Psoas muscle (tissue), 8 donors: Measurements from ENCODE around the gene POC1A. TPM values are rescaled to one million over a fixed set of nuclear protein-coding genes. Genes with fewer than 3 reads are reported as not detected.

Experiments
- ATAC-seq, 4 donors: fragments of 200-7000 bp; cut with Tn5 transposase; one replicate each; pipeline ENCODE4 v1.9.1; 2020; ENCODE audit warnings: moderate library complexity in 3 of 4, mild to moderate bottlenecking in 2 of 4
- DNase-seq, 2 donors: peaks; one replicate each; pipeline ENCODE4 v3.0.0-alpha.2; 2020
- H3K27ac ChIP-seq: fragments of 200-600 bp; one replicate; pipeline ENCODE4 v1.8.0; 2022
- H3K27me3 ChIP-seq, 3 donors: fragments of 200-600 bp in 1 of 3; one replicate each; pipeline versions ENCODE4 v1.6.1 to v1.8.0; 2013 to 2022; ENCODE audit warnings: low read length in 2 of 3, mild to moderate bottlenecking in 2 of 3, moderate library complexity in 1 of 3; ENCODE audit not compliant: insufficient read depth in 3 of 3
- H3K36me3 ChIP-seq, 2 donors: fragments of 200-600 bp in 1 of 2; one replicate each; pipeline versions ENCODE4 v1.6.1 to v1.8.0; 2013 to 2022; ENCODE audit warnings: low read depth in 1 of 2, mild to moderate bottlenecking in 1 of 2, moderate library complexity in 1 of 2; ENCODE audit not compliant: insufficient read depth in 1 of 2
- H3K4me1 ChIP-seq: fragments of 200-600 bp; one replicate; pipeline ENCODE4 v1.8.0; 2022
- H3K4me3 ChIP-seq: fragments of 200-600 bp; one replicate; pipeline ENCODE4 v1.8.0; 2022; ENCODE audit warnings: mild to moderate bottlenecking
- H3K9me3 ChIP-seq: fragments of 200-600 bp; one replicate; pipeline ENCODE4 v1.8.0; 2022
- WGBS, 3 donors: extraction: QIAGEN DNeasy Blood & Tissue Kit; methylation state at CpG; one replicate each; pipeline versions ENCODE4 v1.1.6 to v1.1.7; 2013; 5-methylcytosine and 5-hydroxymethylcytosine counted together
- intact Hi-C, 2 donors: fragments of 100-400 bp; cut with DNase I; formaldehyde crosslinking; loops; one replicate each; pipeline versions ENCODE4 v1.11.0 to v1.14.2; 2022
- polyA plus RNA-seq, 3 donors: library from polyadenylated mRNA; stranded (reverse); fragments of 200-250 nt; gene quantifications; one replicate each; pipeline ENCODE4 v1.2.3, GENCODE V29; 2013
- total RNA-seq, 4 donors: library from RNA; stranded (reverse); fragmentation: NEBNext Ultra II Directional in 2 of 4; extraction: Animal tissue kit (Norgen Biotek cat#: 25700) in 2 of 4; gene quantifications; one replicate each; pipeline versions ENCODE4 v1.2.1 to v1.2.4, GENCODE V29; 2021 to 2023
- TF ChIP-seq, protein P1 (sequence below): fragments of 200-600 bp; IDR thresholded peaks from one replicate; pipeline ENCODE4 v1.8.0; 2022; ENCODE audit warnings: antibody characterized with exemption
- donor health status: healthy with polysubstance abuse.
- donor health status: DM: no; HTN: no; CAD: no; lungs with moderate emphysema.
- donor health status: Bipolar disorder and iron deficiency.
- donor health status: healthy.
- donor health status: DM: yes; HTN: yes; CAD: no.
- donor health status: DM: no; HTN: no; CAD: no.
- donor health status: DM: no; HTN: no; CAD: no.
- donor health status: DM: yes; HTN: yes; CAD: no.

The POC1A gene
- total and polyA plus RNA-seq, 7 donors = 0.87 to 3.2 (median 1.7) TPM

DNA sequence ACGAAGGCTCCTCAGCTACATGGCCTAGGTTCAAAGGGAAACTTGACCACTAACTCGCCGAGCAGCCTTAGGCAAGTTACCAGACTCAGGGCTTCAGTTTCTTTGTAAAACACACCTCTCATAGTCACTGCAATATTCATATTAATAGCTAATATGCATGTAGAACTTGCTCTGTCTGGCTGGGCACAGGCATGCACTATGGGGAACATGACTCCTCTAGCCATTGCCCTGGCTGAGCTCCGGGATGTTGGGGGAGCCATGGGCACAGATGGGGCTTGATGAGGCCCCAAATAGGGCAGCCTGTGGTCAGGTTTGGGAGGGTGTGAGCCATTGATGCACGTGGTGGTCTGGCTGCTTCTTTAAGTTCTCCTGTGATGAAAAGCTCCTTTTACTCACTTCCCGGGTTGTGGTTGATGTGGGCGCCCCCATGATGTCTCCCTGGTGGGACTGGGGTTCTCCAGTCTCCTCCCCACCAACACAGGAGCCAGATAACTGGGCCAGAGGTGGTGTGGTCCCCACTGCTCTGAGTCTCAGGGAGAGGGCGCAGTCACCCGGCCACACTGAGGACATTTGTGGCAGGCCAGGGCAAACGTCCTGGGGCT lies 68.4 kb downstream of the POC1A start:
- no peak overlapping the region for H3K4me3 ChIP-seq
- 78 to 86% (median 79%) methylated on average over 10 of the region's 10 CpGs for WGBS, 3 donors
- peaks cover 17% of the 10 kb centered on the region for H3K4me1 ChIP-seq
- no peaks in the 10 kb centered on the region for H3K9me3 ChIP-seq
- intact Hi-C loops = no loop called here
- ATAC-seq = no peak
- no peaks in the 10 kb centered on the region for H3K36me3 ChIP-seq
- H3K27ac ChIP-seq = no peak overlapping the region
- TF ChIP-seq, protein P1, sequence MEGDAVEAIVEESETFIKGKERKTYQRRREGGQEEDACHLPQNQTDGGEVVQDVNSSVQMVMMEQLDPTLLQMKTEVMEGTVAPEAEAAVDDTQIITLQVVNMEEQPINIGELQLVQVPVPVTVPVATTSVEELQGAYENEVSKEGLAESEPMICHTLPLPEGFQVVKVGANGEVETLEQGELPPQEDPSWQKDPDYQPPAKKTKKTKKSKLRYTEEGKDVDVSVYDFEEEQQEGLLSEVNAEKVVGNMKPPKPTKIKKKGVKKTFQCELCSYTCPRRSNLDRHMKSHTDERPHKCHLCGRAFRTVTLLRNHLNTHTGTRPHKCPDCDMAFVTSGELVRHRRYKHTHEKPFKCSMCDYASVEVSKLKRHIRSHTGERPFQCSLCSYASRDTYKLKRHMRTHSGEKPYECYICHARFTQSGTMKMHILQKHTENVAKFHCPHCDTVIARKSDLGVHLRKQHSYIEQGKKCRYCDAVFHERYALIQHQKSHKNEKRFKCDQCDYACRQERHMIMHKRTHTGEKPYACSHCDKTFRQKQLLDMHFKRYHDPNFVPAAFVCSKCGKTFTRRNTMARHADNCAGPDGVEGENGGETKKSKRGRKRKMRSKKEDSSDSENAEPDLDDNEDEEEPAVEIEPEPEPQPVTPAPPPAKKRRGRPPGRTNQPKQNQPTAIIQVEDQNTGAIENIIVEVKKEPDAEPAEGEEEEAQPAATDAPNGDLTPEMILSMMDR = no peak
- no peaks in the 10 kb centered on the region for H3K27me3 ChIP-seq
- peak; percentile 4 to 27 for DNase-seq

- WGBS, 3 donors = 88 to 91% (median 90%) methylated on average over 8 to 13 of the region's 13 CpGs
- ATAC-seq (no peak), DNase-seq (peak; percentile 8 to 44)
- TF ChIP-seq, protein P1 = no peak
- no peaks in the 10 kb centered on the region for H3K36me3 ChIP-seq
- peaks cover 10% of the 10 kb centered on the region for H3K4me1 ChIP-seq
- H3K27me3 ChIP-seq = no peaks in the 10 kb centered on the region
- no peak overlapping the region for H3K27ac ChIP-seq
- intact Hi-C loops = no loop called here
- no peaks in the 10 kb centered on the region for H3K9me3 ChIP-seq
- H3K4me3 ChIP-seq = no peak overlapping the region
Measured at GRCh38 chr3:52084954-52085680, 69.1 kb downstream of the POC1A start.

- WGBS, 3 donors = 95 to 97% (median 96%) methylated on average over 9 of the region's 9 CpGs
- TF ChIP-seq, protein P1 = no peak
- intact Hi-C loops = no loop called here
- H3K4me1 ChIP-seq = peaks cover 4% of the 10 kb centered on the region
- no peak overlapping the region for H3K27ac ChIP-seq
- no peak overlapping the region for H3K4me3 ChIP-seq
- no peaks in the 10 kb centered on the region for H3K9me3 ChIP-seq
- ATAC-seq (no peak), DNase-seq (peak; percentile 4 to 15)
- H3K36me3 ChIP-seq = no peaks in the 10 kb centered on the region
- H3K27me3 ChIP-seq = no peaks in the 10 kb centered on the region
Measured at GRCh38 chr3:52084216-52084945, 69.8 kb downstream of the POC1A start.

DNA sequence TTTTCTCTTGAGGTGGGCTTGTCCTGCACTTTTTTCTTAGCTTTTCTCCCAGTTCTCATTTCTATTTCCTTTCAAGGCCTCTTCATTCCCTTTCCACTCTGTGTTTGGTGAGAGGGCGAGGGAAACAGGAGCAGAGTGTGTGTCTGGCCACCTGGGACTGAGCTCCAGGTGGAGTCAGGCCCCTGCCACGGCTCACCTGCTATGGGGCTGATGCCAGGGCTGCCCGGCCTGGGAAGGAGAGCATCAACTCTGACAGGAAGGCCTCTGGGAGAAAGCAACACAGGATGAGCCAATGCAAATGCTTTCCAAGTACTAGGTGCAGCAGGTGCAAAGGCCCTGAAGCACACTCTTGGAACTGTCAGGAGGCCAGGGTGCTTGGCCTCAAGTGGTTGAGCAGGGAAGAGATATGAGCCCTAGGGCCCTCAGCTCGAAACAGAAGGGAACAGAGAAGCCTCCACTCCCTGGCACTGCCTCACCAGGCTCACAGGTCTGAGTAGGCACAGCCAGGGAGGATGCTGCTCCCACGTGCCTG lies 70.6 kb downstream of the POC1A start:
- H3K4me3 ChIP-seq = no peak overlapping the region
- H3K27me3 ChIP-seq = no peaks in the 10 kb centered on the region
- TF ChIP-seq, protein P1 = no peak
- H3K27ac ChIP-seq = no peak overlapping the region
- H3K9me3 ChIP-seq = no peaks in the 10 kb centered on the region
- WGBS, 3 donors = 91 to 97% (median 91%) methylated on average over 5 of the region's 5 CpGs
- H3K36me3 ChIP-seq = no peaks in the 10 kb centered on the region
- H3K4me1 ChIP-seq = no peaks in the 10 kb centered on the region
- peak; percentile 2 to 15 for DNase-seq
- intact Hi-C loops = no loop called here
- ATAC-seq = no peak
